Tibial nerve (tissue), 4 donors: Measurements from ENCODE around the gene SYNM. TPM values are rescaled to one million over a fixed set of nuclear protein-coding genes. Genes with fewer than 3 reads are reported as not detected.
"Not testable (repeated sequence)": the region's sequence is repeated elsewhere in the genome, so short reads cannot be mapped to it uniquely, and the experiment has no call there.

ENCODE experiments used
- DNase-seq, 2 donors: peaks; one replicate each; pipeline ENCODE4 v3.0.0-alpha.2; 2019; ENCODE audit warnings: low spot score in 2 of 2
- H3K27ac ChIP-seq, 4 donors: fragments of 200-600 bp; sonication (generic) in 3 of 4; one replicate each; pipeline ENCODE4 v1.5.1; 2017 to 2019; ENCODE audit warnings: mild to moderate bottlenecking in 1 of 4
- H3K27me3 ChIP-seq, 2 donors: fragments of 200-600 bp; sonication (generic) in 1 of 2; one replicate each; pipeline versions ENCODE4 v1.5.1 to v1.6.0; 2017 to 2019
- H3K36me3 ChIP-seq, 3 donors: fragments of 200-600 bp; sonication (generic); one replicate each; pipeline ENCODE4 v1.5.1; 2018 to 2019
- H3K4me1 ChIP-seq, 4 donors: fragments of 200-600 bp; sonication (generic) in 3 of 4; one replicate each; pipeline ENCODE4 v1.5.1; 2017 to 2019
- H3K4me3 ChIP-seq, 4 donors: fragments of 200-600 bp; sonication (generic) in 3 of 4; one replicate each; pipeline ENCODE4 v1.5.1; 2017 to 2019; ENCODE audit warnings: mild to moderate bottlenecking in 1 of 4, moderate library complexity in 1 of 4
- H3K9me3 ChIP-seq, 4 donors: fragments of 200-600 bp; sonication (generic) in 3 of 4; one replicate each; pipeline ENCODE4 v1.5.1; 2017 to 2019
- CTCF ChIP-seq, 5 experiments: fragments of 200-600 bp in 3 of 5; fragments of 450-650 bp in 2 of 5; sonication (generic) in 3 of 5; IDR thresholded peaks; one replicate each; pipeline ENCODE4 v1.5.1; 2016 to 2019; ENCODE audit warnings: antibody characterized with exemption in 5 of 5, mild to moderate bottlenecking in 3 of 5, moderate library complexity in 2 of 5
- EP300 ChIP-seq, 2 donors: sonication (generic); formaldehyde crosslinking; IDR thresholded peaks; one replicate each; pipeline ENCODE4 v1.6.1; 2017; ENCODE audit warnings: antibody characterized with exemption in 2 of 2, mild to moderate bottlenecking in 1 of 2
- POLR2A ChIP-seq, 2 donors: fragments of 450-650 bp; IDR thresholded peaks; one replicate each; pipeline ENCODE4 v1.6.1; 2017; ENCODE audit warnings: antibody characterized with exemption in 2 of 2, mild to moderate bottlenecking in 2 of 2, moderate library complexity in 2 of 2
- WGBS, 2 donors: methylation state at CpG; one replicate each; pipeline ENCODE4 v1.1.5; 2018; 5-methylcytosine and 5-hydroxymethylcytosine counted together
- total RNA-seq, 4 donors: library from RNA; depleted of rRNA; stranded (reverse); fragments of >200 nt; gene quantifications; one replicate each; pipeline ENCODE4 v1.1.0, GENCODE V29; 2016

Gene SYNM
- total RNA-seq, 4 donors from 2014 or later: 26.4 to 47.0 (median 29.6) TPM

- DNase-seq: peak; percentile 68 to 69
- WGBS, 2 donors: 5 to 6% methylated on average over 40 to 57 of the region's 86 CpGs
- H3K27ac ChIP-seq: peak overlapping the region; percentile 76 to 96 (median 94)
- no peak for TF ChIP-seq POLR2A (IDR thresholded peaks at IDR 0.05)
- TF ChIP-seq CTCF (IDR thresholded peaks at IDR 0.05): peak; percentile 73 to 96 (median 91)
- peak in 1 of 2 donors; percentile 77 for TF ChIP-seq EP300 (IDR thresholded peaks at IDR 0.05)
- H3K4me1 ChIP-seq: peaks cover 0 to 16% (median 5%) of the 10 kb centered on the region in 4 donors
- H3K27me3 ChIP-seq: no peaks in the 10 kb centered on the region
- H3K4me3 ChIP-seq: peak overlapping the region; percentile 45 to 67 (median 57)
- H3K9me3 ChIP-seq: no peaks in the 10 kb centered on the region
- no peaks in the 10 kb centered on the region for H3K36me3 ChIP-seq
Measured at GRCh38 chr15:99059010-99059981, 45.6 kb upstream of the SYNM start.

DNA sequence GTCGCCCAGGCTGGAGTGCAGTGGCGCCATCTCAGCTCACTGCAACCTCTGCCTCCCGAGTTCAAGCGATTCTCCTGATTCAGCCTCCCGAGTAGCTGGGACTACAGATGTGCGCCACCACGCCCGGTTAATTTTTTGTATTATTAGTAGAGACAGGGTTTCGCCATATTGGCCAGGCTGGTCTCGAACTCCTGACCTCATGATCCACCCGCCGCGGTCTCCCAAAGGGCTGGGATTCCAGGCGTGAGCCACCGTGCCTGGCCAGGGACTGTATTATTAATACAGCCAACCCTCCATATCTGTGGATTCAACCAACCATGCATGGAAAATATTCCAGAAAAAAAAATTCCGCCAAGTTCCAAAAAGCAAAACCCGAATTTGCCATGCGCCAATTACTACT, 44.7 kb upstream of the SYNM start:
- not testable (repeated sequence) for H3K9me3 ChIP-seq, DNase-seq, H3K27me3 ChIP-seq, H3K27ac ChIP-seq, H3K4me3 ChIP-seq, H3K36me3 ChIP-seq
- peaks cover 0 to 16% (median 5%) of the 10 kb centered on the region in 4 donors for H3K4me1 ChIP-seq
- 97% methylated on average over 18 of the region's 18 CpGs for WGBS, 2 donors

GRCh38 chr15:99062226-99062625, 42.7 kb upstream of the SYNM start:
- no peak overlapping the region for H3K4me3 ChIP-seq
- TF ChIP-seq EP300 (IDR thresholded peaks at IDR 0.05) (no peak), CTCF (IDR thresholded peaks at IDR 0.05) (no peak), POLR2A (IDR thresholded peaks at IDR 0.05) (no peak)
- no peak for DNase-seq

GRCh38 chr15:99068186-99068585, 36.7 kb upstream of the SYNM start:
- DNase-seq: no peak
- Histone ChIP-seq H3K27me3 (no peaks in the 10 kb centered on the region), H3K27ac (no peak overlapping the region), H3K4me1 (no peaks in the 10 kb centered on the region), H3K4me3 (no peak overlapping the region), H3K36me3 (no peaks in the 10 kb centered on the region), H3K9me3 (no peaks in the 10 kb centered on the region)
- TF ChIP-seq POLR2A (IDR thresholded peaks at IDR 0.05): no peak
- TF ChIP-seq CTCF (IDR thresholded peaks at IDR 0.05): no peak
- TF ChIP-seq EP300 (IDR thresholded peaks at IDR 0.05): no peak
- 71 to 78% methylated on average over 6 of the region's 6 CpGs for WGBS, 2 donors

More at GRCh38 chr15:99062226-99062625, 42.7 kb upstream of the SYNM start:
- no peak overlapping the region for H3K27ac ChIP-seq
- WGBS, 2 donors: 84 to 89% methylated on average over 5 of the region's 5 CpGs
- H3K27me3 ChIP-seq: no peaks in the 10 kb centered on the region
- H3K36me3 ChIP-seq: no peaks in the 10 kb centered on the region
- peaks cover 0 to 16% (median 5%) of the 10 kb centered on the region in 4 donors for H3K4me1 ChIP-seq
- no peaks in the 10 kb centered on the region for H3K9me3 ChIP-seq

- DNase-seq: no peak
- no peak overlapping the region for H3K4me3 ChIP-seq
- H3K9me3 ChIP-seq: no peaks in the 10 kb centered on the region
- WGBS, 2 donors: 73% methylated on average over 5 of the region's 5 CpGs
- no peaks in the 10 kb centered on the region for H3K36me3 ChIP-seq
- H3K27ac ChIP-seq: no peak overlapping the region
- no peaks in the 10 kb centered on the region for H3K27me3 ChIP-seq
- no peaks in the 10 kb centered on the region for H3K4me1 ChIP-seq
- TF ChIP-seq POLR2A (IDR thresholded peaks at IDR 0.05) (no peak), EP300 (IDR thresholded peaks at IDR 0.05) (no peak), CTCF (IDR thresholded peaks at IDR 0.05) (no peak)
Measured at GRCh38 chr15:99070208-99070607, 34.7 kb upstream of the SYNM start.
